Measurements from ENCODE around the gene RAP1GDS1.

RAP1GDS1 gene

GRCh38 chr4:98481167-98481566 is 220.0 kb downstream of the RAP1GDS1 start:
- TF ChIP-seq POLR2A (IDR thresholded peaks at IDR 0.05; ENCODE audit: extremely low read depth, insufficient read length) (no peak), MYC (IDR thresholded peaks at IDR 0.05; ENCODE audit: low read depth, low read length) (no peak), MAX (IDR thresholded peaks at IDR 0.05; ENCODE audit: low read depth, low read length) (no peak), CTCF (IDR thresholded peaks at IDR 0.05; ENCODE audit: low read depth, low read length) (no peak)
- DNase-seq (ENCODE audit: low read depth), result no peak
- no peak overlapping the region for H3K4me3 ChIP-seq (ENCODE audit: low read depth, low read length)

- H3K4me3 ChIP-seq (ENCODE audit: low read depth, low read length), result no peak overlapping the region
- TF ChIP-seq CTCF (IDR thresholded peaks at IDR 0.05; ENCODE audit: low read depth, low read length), result no peak
- TF ChIP-seq MYC (IDR thresholded peaks at IDR 0.05; ENCODE audit: low read depth, low read length), result no peak
- no peak for TF ChIP-seq POLR2A (IDR thresholded peaks at IDR 0.05; ENCODE audit: extremely low read depth, insufficient read length)
- no peak for TF ChIP-seq MAX (IDR thresholded peaks at IDR 0.05; ENCODE audit: low read depth, low read length)
- no peak for DNase-seq (ENCODE audit: low read depth)
Observed at GRCh38 chr4:98482503-98482846, 221.3 kb downstream of the RAP1GDS1 start.

GRCh38 chr4:98482847-98483806 is 221.9 kb downstream of the RAP1GDS1 start:
- no peak for DNase-seq (ENCODE audit: low read depth)
- TF ChIP-seq MAX (IDR thresholded peaks at IDR 0.05; ENCODE audit: low read depth, low read length) (no peak), CTCF (IDR thresholded peaks at IDR 0.05; ENCODE audit: low read depth, low read length) (no peak), POLR2A (IDR thresholded peaks at IDR 0.05; ENCODE audit: extremely low read depth, insufficient read length) (no peak), MYC (IDR thresholded peaks at IDR 0.05; ENCODE audit: low read depth, low read length) (no peak)
- no peak overlapping the region for H3K4me3 ChIP-seq (ENCODE audit: low read depth, low read length)

GRCh38 chr4:98484031-98484430 is 222.8 kb downstream of the RAP1GDS1 start:
- H3K4me3 ChIP-seq (ENCODE audit: low read depth, low read length), result no peak overlapping the region
- DNase-seq (ENCODE audit: low read depth), result no peak
- TF ChIP-seq MAX (IDR thresholded peaks at IDR 0.05; ENCODE audit: low read depth, low read length), result no peak
- TF ChIP-seq MYC (IDR thresholded peaks at IDR 0.05; ENCODE audit: low read depth, low read length), result no peak
- no peak for TF ChIP-seq CTCF (IDR thresholded peaks at IDR 0.05; ENCODE audit: low read depth, low read length)
- no peak for TF ChIP-seq POLR2A (IDR thresholded peaks at IDR 0.05; ENCODE audit: extremely low read depth, insufficient read length)

- no peak for DNase-seq (ENCODE audit: low read depth)
- no peak for TF ChIP-seq MYC (IDR thresholded peaks at IDR 0.05; ENCODE audit: low read depth, low read length)
- no peak for TF ChIP-seq MAX (IDR thresholded peaks at IDR 0.05; ENCODE audit: low read depth, low read length)
- TF ChIP-seq POLR2A (IDR thresholded peaks at IDR 0.05; ENCODE audit: extremely low read depth, insufficient read length), result no peak
- no peak for TF ChIP-seq CTCF (IDR thresholded peaks at IDR 0.05; ENCODE audit: low read depth, low read length)
Observed at GRCh38 chr4:98485816-98486345, 224.7 kb downstream of the RAP1GDS1 start.

More at GRCh38 chr4:98485816-98486345, 224.7 kb downstream of the RAP1GDS1 start:
- no peak overlapping the region for H3K4me3 ChIP-seq (ENCODE audit: low read depth, low read length)

Measured in NB4 (cell line).